ENCODE data around the gene KLHL1.

The KLHL1 gene

GRCh38 chr13:69856331-69856730 is 251.9 kb downstream of the KLHL1 start:
- Histone ChIP-seq H3K9me3 (ENCODE audit: insufficient read depth, low read depth, low read length) (no peaks in the 10 kb centered on the region), H2AFZ (ENCODE audit: insufficient read depth, low read length, poor library complexity) (no peak overlapping the region), H3K14ac (ENCODE audit: low read length) (no peak overlapping the region), H3K4ac (ENCODE audit: low read depth, low read length) (no peak overlapping the region), H3K36me3 (ENCODE audit: control insufficient read depth in 1 of 2, insufficient read depth in 2 of 2, low read length in 2 of 2) (no peaks in the 10 kb centered on the region), H3K9ac (ENCODE audit: low read length) (no peak overlapping the region), H3K23ac (ENCODE audit: low read length) (no peak overlapping the region), H2BK5ac (ENCODE audit: low read depth, low read length, poor library complexity) (no peak overlapping the region), H3K79me1 (ENCODE audit: low read length) (peaks cover 2% of the 10 kb centered on the region), H3K18ac (ENCODE audit: low read length) (no peak overlapping the region), H4K8ac (ENCODE audit: low read depth, low read length) (no peak overlapping the region), H3K4me1 (ENCODE audit: control insufficient read depth in 1 of 2, insufficient read depth in 2 of 2, low read length in 2 of 2) (no peaks in the 10 kb centered on the region), H3K4me2 (ENCODE audit: low read length) (no peak overlapping the region), H3K27me3 (ENCODE audit: insufficient read depth, low read length) (no peaks in the 10 kb centered on the region), H2BK120ac (ENCODE audit: insufficient read depth, low read length, poor library complexity) (no peak overlapping the region), H4K91ac (ENCODE audit: low read depth, low read length) (no peak overlapping the region), H2BK12ac (ENCODE audit: low read length) (no peak overlapping the region), H4K12ac (ENCODE audit: low read depth, low read length) (no peak overlapping the region), H3K27ac (ENCODE audit: low read depth, low read length) (peak overlapping the region; percentile 85), H3K79me2 (ENCODE audit: control insufficient read depth, insufficient read depth, low read length, poor library complexity) (no peaks in the 10 kb centered on the region), H2AK5ac (ENCODE audit: low read length) (no peak overlapping the region), H3K4me3 (ENCODE audit: low read depth, low read length) (no peak overlapping the region)
- DNase-seq = peak; percentile 20 to 79
- WGBS (ENCODE audit: extremely low coverage, insufficient coverage, insufficient read length) = no CpG with 5 or more reads among the region's 3 CpGs

GRCh38 chr13:69828527-69828926 is 279.7 kb downstream of the KLHL1 start:
- H3K18ac ChIP-seq (ENCODE audit: low read length) = no peak overlapping the region
- no peaks in the 10 kb centered on the region for H3K79me2 ChIP-seq (ENCODE audit: control insufficient read depth, insufficient read depth, low read length, poor library complexity)
- no peak overlapping the region for H3K9ac ChIP-seq (ENCODE audit: low read length)
- no peak overlapping the region for H2BK120ac ChIP-seq (ENCODE audit: insufficient read depth, low read length, poor library complexity)
- no peak overlapping the region for H2AFZ ChIP-seq (ENCODE audit: insufficient read depth, low read length, poor library complexity)
- no peak overlapping the region for H3K27ac ChIP-seq (ENCODE audit: low read depth, low read length)
- no peaks in the 10 kb centered on the region for H3K9me3 ChIP-seq (ENCODE audit: insufficient read depth, low read depth, low read length)
- no peak for DNase-seq
- H3K4me2 ChIP-seq (ENCODE audit: low read length) = no peak overlapping the region
- H3K14ac ChIP-seq (ENCODE audit: low read length) = no peak overlapping the region
- H3K23ac ChIP-seq (ENCODE audit: low read length) = no peak overlapping the region
- H3K27me3 ChIP-seq (ENCODE audit: insufficient read depth, low read length) = no peaks in the 10 kb centered on the region
- no peak overlapping the region for H2BK5ac ChIP-seq (ENCODE audit: low read depth, low read length, poor library complexity)
- H4K91ac ChIP-seq (ENCODE audit: low read depth, low read length) = no peak overlapping the region
- peaks cover 0 to 2% of the 10 kb centered on the region in 2 experiments for H3K4me1 ChIP-seq (ENCODE audit: control insufficient read depth in 1 of 2, insufficient read depth in 2 of 2, low read length in 2 of 2)
- no peak overlapping the region for H4K8ac ChIP-seq (ENCODE audit: low read depth, low read length)
- no CpG with 5 or more reads among the region's 2 CpGs for WGBS (ENCODE audit: extremely low coverage, insufficient coverage, insufficient read length)
- no peak overlapping the region for H4K12ac ChIP-seq (ENCODE audit: low read depth, low read length)
- H2AK5ac ChIP-seq (ENCODE audit: low read length) = no peak overlapping the region
- H3K36me3 ChIP-seq (ENCODE audit: control insufficient read depth in 1 of 2, insufficient read depth in 2 of 2, low read length in 2 of 2) = no peaks in the 10 kb centered on the region
- H3K4me3 ChIP-seq (ENCODE audit: low read depth, low read length) = no peak overlapping the region
- no peaks in the 10 kb centered on the region for H3K79me1 ChIP-seq (ENCODE audit: low read length)
- no peak overlapping the region for H3K4ac ChIP-seq (ENCODE audit: low read depth, low read length)
- H2BK12ac ChIP-seq (ENCODE audit: low read length) = no peak overlapping the region

- DNase-seq = no peak
- Histone ChIP-seq H3K4me3 (ENCODE audit: low read depth, low read length) (no peak overlapping the region), H4K12ac (ENCODE audit: low read depth, low read length) (no peak overlapping the region), H3K79me1 (ENCODE audit: low read length) (no peaks in the 10 kb centered on the region), H2AK5ac (ENCODE audit: low read length) (no peak overlapping the region), H2BK120ac (ENCODE audit: insufficient read depth, low read length, poor library complexity) (no peak overlapping the region), H3K27me3 (ENCODE audit: insufficient read depth, low read length) (no peaks in the 10 kb centered on the region), H4K8ac (ENCODE audit: low read depth, low read length) (no peak overlapping the region), H3K79me2 (ENCODE audit: control insufficient read depth, insufficient read depth, low read length, poor library complexity) (no peaks in the 10 kb centered on the region), H2BK5ac (ENCODE audit: low read depth, low read length, poor library complexity) (no peak overlapping the region), H3K4ac (ENCODE audit: low read depth, low read length) (no peak overlapping the region), H3K9me3 (ENCODE audit: insufficient read depth, low read depth, low read length) (no peaks in the 10 kb centered on the region), H3K36me3 (ENCODE audit: control insufficient read depth in 1 of 2, insufficient read depth in 2 of 2, low read length in 2 of 2) (no peaks in the 10 kb centered on the region), H3K4me1 (ENCODE audit: control insufficient read depth in 1 of 2, insufficient read depth in 2 of 2, low read length in 2 of 2) (no peaks in the 10 kb centered on the region), H3K9ac (ENCODE audit: low read length) (no peak overlapping the region), H3K23ac (ENCODE audit: low read length) (no peak overlapping the region), H3K4me2 (ENCODE audit: low read length) (no peak overlapping the region), H4K91ac (ENCODE audit: low read depth, low read length) (no peak overlapping the region), H2AFZ (ENCODE audit: insufficient read depth, low read length, poor library complexity) (no peak overlapping the region), H3K27ac (ENCODE audit: low read depth, low read length) (no peak overlapping the region), H2BK12ac (ENCODE audit: low read length) (no peak overlapping the region), H3K18ac (ENCODE audit: low read length) (no peak overlapping the region), H3K14ac (ENCODE audit: low read length) (no peak overlapping the region)
- WGBS (ENCODE audit: extremely low coverage, insufficient coverage, insufficient read length) = no CpG with 5 or more reads among the region's 6 CpGs
Observed at GRCh38 chr13:69820180-69820579, 288.1 kb downstream of the KLHL1 start.

GRCh38 chr13:69817333-69817869 is 290.9 kb downstream of the KLHL1 start:
- no peak overlapping the region for H3K23ac ChIP-seq (ENCODE audit: low read length)
- H4K8ac ChIP-seq (ENCODE audit: low read depth, low read length) = no peak overlapping the region
- H3K18ac ChIP-seq (ENCODE audit: low read length) = no peak overlapping the region
- H3K9ac ChIP-seq (ENCODE audit: low read length) = no peak overlapping the region
- H3K14ac ChIP-seq (ENCODE audit: low read length) = no peak overlapping the region
- H2BK120ac ChIP-seq (ENCODE audit: insufficient read depth, low read length, poor library complexity) = no peak overlapping the region
- no peaks in the 10 kb centered on the region for H3K27me3 ChIP-seq (ENCODE audit: insufficient read depth, low read length)
- no peak overlapping the region for H3K4ac ChIP-seq (ENCODE audit: low read depth, low read length)
- no peaks in the 10 kb centered on the region for H3K79me1 ChIP-seq (ENCODE audit: low read length)
- H3K9me3 ChIP-seq (ENCODE audit: insufficient read depth, low read depth, low read length) = no peaks in the 10 kb centered on the region
- no peak overlapping the region for H3K27ac ChIP-seq (ENCODE audit: low read depth, low read length)
- no peak overlapping the region for H4K12ac ChIP-seq (ENCODE audit: low read depth, low read length)
- H3K4me3 ChIP-seq (ENCODE audit: low read depth, low read length) = no peak overlapping the region
- no peaks in the 10 kb centered on the region for H3K4me1 ChIP-seq (ENCODE audit: control insufficient read depth in 1 of 2, insufficient read depth in 2 of 2, low read length in 2 of 2)
- H2BK5ac ChIP-seq (ENCODE audit: low read depth, low read length, poor library complexity) = no peak overlapping the region
- H2BK12ac ChIP-seq (ENCODE audit: low read length) = no peak overlapping the region
- H3K4me2 ChIP-seq (ENCODE audit: low read length) = no peak overlapping the region
- DNase-seq = no peak
- H3K36me3 ChIP-seq (ENCODE audit: control insufficient read depth in 1 of 2, insufficient read depth in 2 of 2, low read length in 2 of 2) = no peaks in the 10 kb centered on the region
- no peak overlapping the region for H2AFZ ChIP-seq (ENCODE audit: insufficient read depth, low read length, poor library complexity)
- no peak overlapping the region for H4K91ac ChIP-seq (ENCODE audit: low read depth, low read length)
- H2AK5ac ChIP-seq (ENCODE audit: low read length) = no peak overlapping the region
- H3K79me2 ChIP-seq (ENCODE audit: control insufficient read depth, insufficient read depth, low read length, poor library complexity) = no peaks in the 10 kb centered on the region

All from trophoblast cell (in vitro differentiated cells and primary cell).